NCI-H510A treated with DMSO at 0.1 percent for 48 hours (cell line): ENCODE data around the gene INO80.
"Not testable (repeated sequence)": the region's sequence is repeated elsewhere in the genome, so short reads cannot be mapped to it uniquely, and the experiment has no call there.

ENCODE experiments used
- DNase-seq: peaks from one replicate; lab custom pipeline; 2025; lab: John Stamatoyannopoulos, UW

INO80 gene

DNA sequence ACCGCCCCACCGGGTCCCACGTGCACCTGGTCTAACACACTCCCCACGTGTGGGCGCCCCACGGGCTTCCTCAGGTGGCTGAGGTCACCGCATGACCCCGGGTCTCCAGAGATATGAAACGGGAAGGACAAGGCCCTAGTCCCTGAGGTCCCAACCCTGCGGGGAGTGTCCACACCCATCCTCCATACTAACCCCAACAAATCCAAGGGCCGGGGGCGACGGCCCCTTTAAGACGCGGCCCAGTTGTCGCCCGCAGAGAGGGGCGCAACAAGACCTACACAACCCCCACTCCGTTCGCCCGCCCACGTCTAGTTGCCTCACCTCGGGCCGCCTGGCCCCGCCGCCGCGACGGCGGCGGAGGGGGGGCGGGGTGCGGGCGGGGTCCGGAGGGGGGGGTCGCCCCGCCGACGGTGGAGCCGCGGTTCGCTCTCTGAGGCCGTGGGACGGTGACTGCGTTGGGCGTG, 396 bp downstream of the INO80 start:
- DNase-seq: no peak

DNA sequence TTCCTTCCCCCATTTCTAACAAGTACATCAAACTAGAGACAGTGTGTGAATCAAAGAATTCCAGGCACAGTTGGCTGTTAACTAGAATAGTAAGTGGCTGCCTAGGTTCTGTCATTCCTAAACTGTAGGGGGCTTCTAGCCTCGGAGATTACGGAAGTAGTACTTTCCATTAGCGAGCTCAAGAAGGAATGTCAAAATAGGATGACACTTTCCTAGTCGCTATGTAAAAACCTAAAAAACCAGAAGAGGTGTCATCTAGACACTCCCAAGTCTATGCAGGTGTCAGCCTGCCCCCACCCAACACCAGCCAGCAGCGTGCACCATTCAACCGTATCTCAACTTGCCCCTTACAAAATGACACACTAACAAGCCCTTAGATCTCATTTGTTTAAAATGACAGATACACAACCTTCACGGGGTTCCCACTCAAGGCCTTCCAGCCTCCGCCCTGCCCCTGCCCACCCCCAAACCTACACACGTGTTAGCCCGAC, 874 bp downstream of the INO80 start:
- no peak for DNase-seq

DNA sequence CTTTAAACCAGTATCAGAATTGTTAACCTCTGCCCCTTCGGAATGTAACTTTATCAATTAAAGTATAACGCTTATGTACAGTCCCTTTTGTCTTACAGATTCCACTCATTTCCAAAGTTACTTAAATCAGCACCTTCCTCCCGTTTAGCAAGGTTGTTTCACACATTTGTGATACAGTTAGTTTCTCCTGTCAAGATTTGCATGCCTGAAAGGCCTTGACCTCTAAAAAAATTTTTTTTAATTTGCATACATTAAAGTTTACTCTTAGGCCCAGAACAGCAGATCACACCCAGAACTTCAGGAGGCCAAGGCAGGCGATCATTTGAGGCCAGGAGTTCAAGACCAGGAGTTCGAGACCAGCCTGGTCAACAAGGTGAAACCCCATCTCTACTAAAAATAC, 9.1 kb downstream of the INO80 start:
- DNase-seq: no peak

DNA sequence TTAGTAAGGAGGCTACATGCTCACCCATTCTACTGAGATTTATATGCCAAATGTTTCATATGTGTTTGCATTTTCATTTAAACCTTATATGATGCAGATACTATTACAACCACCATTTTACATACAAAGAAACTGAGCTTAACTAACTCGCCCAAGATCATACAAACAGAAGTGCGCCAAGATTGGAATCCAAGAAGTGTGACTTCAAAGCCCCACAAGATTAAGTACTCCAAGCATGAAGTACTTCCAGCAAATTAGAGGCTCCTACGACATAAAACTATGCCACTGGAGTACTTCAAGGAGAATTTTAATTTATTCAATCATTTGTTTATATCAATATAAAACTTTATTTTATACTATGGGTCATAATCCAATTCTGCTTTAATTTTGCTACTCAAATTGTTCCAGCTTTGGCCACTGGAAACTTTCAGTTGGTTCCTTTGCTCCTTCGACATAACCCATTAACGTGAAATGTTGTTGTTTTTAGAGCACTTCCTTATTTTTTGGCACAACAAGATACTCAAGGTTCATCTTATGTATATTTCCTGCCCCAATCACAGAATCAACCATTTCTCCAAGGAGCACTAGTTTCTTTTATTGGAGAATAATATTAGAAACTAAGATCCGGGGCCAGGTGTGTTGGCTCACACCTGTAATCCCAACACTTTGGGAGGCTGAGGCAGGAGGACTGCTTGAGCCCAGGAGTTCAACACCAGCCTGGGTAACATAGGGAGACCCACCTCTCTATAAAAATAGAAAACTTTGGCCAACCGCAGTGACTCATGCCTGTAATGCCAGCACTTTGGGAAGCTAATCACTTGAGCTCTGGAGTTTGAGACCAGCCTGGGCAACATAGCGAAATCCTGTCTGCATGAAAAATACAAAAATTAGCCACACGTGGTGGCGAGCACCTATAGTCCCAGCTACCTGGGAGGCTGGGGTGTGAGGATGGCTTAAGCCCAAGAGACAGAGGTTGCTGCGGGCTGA, 10.4 kb downstream of the INO80 start:
- DNase-seq: no peak

DNA sequence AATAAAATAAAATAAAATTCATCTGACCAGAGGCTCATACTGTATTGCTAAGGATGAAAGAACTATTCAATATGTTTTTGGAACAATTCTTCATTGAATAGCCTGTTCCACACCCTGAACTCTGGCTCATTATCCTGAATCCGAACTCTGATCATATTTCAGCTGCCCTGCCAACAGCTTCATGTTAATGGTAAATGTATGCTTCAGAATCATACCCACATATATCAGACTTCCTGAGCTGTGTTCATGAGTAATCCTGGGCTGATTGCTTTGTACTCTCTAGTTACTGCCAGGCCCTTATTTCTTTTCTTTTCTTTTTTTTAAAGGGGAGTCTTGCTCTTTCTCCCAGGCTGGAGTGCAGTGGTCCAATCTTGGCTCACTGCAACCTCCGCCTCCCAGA, 11.8 kb downstream of the INO80 start:
- no peak for DNase-seq

DNA sequence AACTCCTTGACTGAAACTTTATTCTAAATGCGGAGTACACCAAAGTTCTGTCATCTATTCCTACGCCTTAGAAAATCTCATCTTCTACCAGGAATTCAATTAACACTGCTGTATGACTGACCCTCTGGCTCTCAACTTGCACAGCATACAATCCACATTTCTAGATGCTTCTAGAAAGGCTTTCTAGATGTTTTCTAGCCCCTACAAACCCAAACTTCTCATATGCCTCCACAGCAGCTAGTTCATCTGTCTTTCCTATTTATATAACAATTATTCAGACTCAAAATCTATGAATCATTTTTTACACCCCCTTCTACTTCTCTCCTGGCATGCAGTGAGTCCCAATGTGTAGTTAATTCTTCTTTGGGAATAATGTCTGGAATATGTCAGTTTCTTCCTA, 13.2 kb downstream of the INO80 start:
- no peak for DNase-seq

DNA sequence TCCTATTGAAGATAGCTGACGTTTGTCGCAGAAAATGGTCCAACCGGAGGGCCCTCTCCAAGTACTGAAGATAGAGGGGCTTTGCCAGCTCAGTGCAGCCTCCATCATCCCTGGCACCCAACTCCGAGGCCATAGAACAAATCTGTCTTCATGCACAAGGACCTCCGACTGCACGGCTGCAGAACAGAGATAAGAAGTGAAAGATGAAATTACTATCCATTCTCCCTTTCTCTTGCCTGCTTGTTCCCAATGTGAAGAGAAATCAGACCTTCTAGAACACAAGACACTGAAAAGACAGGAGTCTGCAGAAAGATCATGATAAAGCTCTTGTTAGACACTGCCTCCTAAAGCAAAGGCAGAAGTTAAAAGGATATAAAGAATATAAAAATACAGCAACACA, 19.9 kb downstream of the INO80 start:
- no peak for DNase-seq

DNA sequence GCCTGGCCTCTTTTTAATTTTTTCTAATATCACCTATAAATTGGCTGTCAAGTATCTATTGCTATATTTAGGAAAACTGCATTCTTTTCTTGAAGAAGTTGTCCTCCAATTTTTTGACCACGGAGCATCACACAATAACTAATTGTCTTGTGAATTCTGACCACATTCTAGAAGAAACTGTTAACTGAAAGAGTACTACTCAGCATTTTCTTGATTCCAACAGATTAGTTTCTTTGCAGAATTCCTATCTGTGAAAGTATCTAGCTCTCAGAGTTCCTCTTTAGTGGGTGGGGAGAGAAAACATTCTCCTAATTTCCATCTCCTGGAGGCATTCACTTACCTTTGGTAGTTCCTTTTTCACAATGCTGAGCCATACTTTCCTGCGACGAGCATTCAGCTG, 31.1 kb downstream of the INO80 start:
- DNase-seq: no peak

DNA sequence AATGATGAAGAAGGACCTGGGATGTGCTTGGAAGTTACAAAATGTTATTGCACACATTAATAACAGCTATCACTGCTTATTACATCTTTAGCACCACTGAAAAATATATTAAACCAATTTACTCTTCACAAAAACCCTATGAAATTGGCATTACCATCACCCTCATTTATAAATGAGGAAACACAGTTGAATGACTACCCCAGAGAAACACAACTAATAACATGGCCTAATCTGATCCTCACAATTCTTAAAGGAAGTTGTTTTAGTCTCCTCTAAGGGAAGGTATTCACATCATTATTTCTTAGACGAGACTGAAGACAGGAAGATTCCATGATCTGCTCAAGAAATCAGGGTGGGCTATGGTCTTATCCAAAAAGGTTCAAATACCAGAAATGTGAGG, 35.9 kb downstream of the INO80 start:
- no peak for DNase-seq

DNA sequence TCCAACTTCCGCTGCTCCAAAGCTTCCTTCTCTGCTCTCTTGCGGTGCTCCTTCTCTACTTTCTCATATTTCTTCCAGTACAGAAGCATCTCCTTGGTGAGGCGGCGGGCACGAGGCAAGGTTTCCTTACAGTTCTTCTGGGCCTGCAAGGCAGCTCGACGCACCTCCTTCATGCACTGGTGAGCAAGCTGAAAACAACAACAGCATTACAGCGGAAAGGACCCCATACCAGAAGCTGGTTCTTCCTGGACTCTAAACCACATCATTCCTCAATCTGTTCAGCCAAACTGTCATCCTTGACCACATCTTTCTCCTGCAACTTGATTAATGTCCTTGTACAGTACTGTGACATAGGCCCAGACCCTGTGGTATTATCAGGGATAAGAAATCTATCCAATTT, 36.4 kb downstream of the INO80 start:
- no peak for DNase-seq

DNA sequence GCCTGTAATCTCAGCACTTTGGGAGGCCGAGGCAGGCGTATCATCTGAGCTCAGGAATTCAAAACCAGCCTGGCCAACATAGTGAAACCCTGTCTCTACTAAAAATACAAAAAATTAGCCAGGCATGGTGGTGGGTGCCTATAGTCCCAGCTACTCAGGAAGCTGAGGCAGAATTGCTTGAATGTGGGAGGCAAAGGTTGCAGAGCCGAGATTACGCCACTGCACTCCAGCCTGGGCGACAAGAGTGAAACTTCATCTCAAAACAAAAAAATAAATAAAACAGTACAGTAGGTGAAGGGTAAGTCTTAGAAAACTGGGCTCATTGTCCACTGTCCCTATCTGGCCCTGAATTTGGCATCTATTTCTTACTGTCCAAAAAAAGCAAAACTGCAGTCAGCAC, 37.2 kb downstream of the INO80 start:
- DNase-seq: not testable (repeated sequence)

DNA sequence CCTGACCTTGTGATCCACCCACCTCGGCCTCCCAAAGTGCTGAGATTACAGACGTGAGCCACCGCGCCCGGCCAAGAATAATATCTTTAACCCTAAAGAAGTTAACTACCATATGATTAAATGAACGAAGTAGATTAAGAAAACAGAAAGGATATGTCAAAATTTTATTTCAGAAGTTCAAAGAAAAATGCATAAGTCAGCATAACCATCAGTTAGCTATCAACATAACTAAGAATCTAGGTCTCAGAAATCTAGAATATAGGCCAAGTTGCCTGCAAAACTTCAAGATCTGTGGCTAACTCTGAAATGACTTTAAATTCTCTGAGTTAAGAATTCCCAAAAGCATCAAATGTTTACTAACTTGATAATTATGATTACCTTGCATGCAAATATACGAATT, 38.0 kb downstream of the INO80 start:
- DNase-seq: no peak

DNA sequence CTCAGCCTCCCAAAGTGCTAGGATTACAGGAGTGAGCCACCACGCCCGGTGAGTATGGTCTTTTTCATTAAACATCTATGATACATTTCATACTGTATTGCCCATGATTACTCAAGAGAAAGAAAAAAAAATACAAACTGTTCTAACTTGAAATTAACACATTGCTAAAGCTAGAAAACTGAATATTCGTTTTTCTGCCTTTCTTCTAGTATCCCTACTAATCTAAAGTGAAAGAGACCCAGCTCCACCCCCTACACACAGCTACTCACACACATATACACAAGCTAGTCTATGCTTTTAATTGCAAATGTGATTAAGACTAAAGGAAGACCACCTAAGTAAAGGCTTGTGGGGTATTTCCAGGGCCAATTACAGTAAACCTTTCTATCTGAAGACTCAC, 43.1 kb downstream of the INO80 start:
- no peak for DNase-seq

DNA sequence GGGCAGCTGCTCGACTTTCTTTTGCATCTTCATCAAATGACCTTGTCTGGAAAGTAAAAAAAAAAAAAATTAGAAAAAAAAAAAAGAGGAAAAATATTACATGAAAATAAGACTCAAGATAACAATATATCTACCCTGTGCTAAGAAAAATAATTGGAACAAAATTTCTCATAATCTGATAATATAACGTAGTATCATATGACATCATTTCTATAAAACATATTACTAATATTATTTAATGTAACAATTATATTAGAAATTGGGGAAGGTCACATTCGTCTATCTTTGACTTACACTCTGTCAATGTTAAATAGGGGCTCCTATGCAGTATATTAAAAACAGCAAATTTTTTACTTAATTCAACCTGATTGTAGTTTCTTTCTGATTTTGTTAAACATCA, 44.1 kb downstream of the INO80 start:
- DNase-seq: no peak

DNA sequence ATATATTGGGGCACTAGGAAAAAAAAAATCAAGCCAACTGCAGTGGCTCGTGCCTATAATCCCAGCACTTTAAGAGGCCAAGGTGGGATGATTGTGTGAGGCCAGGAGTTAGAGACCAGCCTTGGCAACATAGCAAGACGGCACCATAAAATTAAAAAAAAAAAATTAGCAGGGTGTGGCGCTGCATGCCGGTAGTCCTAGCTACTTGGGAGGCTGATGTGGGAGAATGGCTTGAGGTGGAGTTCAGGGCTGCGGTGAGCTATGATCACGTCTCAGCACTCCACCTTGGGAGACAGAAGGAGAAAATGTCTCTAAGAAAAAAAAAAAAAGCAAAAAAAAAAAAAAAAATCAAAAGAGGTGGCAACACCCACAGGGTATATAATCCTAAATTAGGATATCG, 49.6 kb downstream of the INO80 start:
- DNase-seq: no peak

DNA sequence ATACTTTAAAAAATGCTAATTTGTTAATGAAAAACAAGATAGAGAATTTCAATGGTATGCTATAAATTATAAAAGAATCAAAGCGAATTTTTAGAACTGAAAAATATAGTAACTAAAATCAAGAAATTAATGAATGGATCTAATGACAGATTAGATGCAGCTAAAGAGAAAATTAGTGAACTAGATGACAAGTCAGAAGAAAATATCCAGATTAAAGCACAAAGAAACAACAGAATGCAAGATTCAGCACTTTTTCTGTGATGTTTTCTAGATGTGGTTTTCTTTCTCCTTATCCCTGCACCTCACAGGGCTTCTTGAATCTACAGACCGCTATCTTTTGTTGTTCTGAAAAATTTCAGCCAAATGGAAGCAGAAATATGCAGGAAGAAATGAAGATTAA, 54.4 kb downstream of the INO80 start:
- DNase-seq: no peak

DNA sequence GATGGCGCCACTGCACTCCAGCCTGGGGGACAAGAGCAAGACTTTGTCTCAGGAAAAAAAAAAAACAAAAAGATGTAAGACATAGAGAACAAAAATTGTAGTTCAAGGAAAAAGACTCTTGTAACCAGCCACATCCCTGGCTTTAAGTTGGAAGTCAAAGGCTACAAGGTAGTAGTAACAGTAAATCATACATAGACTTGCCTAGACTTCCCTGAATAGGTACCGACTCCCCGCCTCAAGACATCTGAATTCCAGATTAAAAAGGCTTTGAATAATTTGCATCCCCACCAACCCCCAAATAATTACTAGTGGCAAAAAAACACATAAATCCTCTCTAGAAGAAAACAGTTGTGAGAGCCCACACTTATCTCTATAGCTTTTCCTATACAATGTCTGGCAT, 55.6 kb downstream of the INO80 start:
- DNase-seq: no peak

DNA sequence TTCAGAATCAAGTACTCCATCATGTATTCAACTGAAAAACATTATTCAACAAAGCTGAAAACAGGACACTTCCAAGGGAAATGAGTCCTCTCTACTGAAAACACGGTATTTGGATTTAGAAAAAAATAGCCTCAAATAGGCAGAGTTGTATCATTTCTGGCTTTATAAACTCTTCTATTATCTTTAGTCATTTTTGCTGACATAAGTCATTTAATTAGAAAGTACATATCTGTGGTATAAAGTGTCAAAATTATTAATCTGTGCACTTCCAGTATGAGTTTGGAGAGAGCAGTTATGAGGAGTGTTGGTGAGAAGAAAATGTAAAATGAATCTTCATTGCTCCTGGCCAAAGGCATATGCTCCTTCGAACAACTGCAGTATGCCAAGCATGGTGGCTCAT, 59.3 kb downstream of the INO80 start:
- DNase-seq: no peak

DNA sequence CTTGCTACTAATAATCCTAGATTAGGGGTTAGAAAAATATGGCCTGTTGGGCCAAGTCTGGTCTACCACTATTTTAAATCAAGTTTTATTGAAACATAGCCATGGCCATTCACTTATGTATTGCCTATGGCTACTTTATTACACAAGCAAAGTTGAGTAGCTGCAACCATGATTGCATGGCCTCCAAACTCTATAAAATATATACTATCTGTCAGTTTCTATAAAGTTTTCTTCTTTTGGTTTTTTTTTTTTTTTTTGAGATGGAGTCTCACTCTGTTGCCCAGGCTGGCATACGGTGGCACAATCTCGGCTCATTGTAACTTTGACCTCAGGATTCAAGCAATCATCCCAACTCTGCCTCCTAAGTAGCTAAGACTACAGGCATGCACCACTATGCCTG, 60.4 kb downstream of the INO80 start:
- DNase-seq: no peak

DNA sequence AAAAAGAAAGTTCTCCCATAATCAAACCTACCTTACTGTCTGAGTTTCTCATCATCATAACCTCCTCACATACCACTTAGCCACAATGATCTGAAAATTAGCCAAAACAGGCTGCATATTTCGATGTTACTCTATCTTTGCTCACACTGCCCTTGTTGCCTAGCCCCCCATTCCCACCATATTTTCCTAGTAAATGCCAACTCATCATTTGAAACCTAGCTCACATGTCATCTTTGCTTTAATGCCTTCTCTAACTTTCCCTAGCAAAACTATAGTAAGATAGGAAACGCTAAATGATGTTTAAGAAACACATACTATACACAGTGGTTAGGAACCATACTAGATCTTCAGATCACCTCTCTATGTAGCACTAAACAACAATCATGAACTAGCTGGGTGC, 64.9 kb downstream of the INO80 start:
- DNase-seq: no peak

DNA sequence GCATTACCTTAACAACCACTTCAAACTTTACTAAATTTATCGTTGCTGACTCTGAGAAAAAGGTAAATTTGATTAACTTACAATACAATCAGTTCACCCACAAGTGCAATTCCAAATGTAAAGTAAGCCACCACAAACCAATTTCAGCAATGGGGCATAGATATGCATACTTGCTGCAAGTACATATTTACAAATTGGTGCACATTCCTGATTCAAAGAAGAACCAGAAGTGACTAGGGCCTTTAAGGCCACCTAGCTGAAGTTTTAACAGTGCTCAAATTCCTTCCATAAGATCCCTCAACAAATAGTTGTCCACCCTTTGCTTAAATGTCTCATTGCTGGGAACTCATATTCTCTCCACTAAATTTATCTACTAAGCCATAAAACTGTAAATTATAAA, 67.2 kb downstream of the INO80 start:
- DNase-seq: no peak

DNA sequence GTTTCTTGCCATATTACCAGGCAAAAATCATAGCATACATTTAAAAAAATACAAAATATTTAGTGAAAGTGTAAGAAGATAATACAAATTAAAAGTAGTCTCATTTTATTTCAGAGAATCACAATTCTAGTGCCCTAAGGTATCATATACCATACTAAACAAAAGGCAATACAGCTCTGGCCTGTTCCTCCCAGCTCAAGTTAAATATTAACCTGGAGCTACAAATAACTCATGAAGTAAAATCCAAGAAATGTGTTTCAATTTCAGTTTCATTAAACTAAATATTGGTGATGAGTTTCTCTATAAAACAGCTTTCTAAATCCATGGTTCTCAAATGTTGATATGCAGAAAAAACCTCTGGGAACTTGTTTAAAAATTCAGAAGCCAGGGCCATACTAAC, 67.7 kb downstream of the INO80 start:
- DNase-seq: no peak

DNA sequence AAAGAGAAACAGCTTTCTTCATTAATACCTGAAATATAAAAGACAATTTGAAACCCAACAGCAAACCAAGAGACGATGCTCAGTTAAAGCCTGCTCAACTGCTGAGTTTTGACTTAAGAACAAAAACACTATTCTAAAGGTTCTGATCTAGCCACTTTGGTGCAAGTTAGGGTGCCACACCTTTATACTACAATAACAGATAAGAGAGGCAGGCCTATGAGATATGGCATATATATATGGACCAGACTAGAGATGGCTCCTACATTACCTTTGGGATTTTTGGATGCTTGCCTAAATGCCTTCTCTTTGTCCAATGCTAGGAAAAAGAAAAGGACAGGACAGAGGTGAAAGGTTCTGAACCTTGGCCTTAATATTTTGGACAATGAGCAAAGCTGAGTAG, 68.6 kb downstream of the INO80 start:
- DNase-seq: no peak
